NCI-H2196 (cell line): ENCODE results near the gene MPC2.
"Not testable (repeated sequence)": the region's sequence is repeated elsewhere in the genome, so short reads cannot be mapped to it uniquely, and the experiment has no call there.

ENCODE experiments used
- DNase-seq: peaks from one replicate; lab custom pipeline; 2025; ENCODE audit not compliant: unreplicated experiment; lab: John Stamatoyannopoulos, UW

MPC2 gene

DNA sequence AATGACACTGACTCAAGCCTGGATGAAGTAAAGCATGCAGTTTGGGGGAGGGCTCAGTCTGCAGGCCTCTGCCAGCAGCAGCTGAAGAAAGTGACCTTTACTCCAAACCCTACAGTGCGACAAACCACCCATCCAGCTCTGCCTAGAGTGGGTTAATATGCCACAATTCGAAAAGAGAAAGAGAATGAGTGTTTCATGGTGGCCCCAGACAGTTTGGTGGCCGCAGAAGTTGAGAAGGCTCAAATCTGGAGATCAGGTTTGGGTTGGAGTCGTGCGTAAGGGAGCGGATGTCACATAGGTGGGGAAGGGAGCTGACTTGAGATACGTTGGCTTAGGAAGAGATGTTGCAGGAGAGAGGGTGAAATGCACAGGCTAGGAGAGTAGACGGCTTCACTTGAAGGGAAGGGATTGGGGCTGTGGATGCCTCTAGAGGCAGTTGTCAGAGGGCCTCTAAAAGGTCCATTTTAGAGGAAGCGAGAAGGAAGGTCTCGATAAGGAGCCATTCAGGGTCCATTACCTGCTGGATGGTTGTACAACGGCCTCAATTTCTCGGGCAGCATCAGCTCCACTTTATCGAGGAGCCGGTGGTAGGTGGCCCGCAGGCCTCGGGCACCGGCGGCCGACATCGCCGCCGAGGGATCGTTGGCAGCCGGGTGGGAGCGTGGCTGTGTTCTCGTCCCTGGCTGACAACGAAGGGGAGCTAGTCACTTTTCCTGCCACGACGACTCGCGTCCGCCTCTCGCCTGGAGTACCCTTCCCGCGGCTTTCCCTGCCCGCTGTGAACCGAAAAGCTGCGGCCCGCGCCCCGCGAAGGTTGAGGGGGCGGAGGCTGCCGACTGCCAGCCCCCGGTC lies 1.4 kb downstream of the MPC2 start:
- peak; percentile 47 for DNase-seq

DNA sequence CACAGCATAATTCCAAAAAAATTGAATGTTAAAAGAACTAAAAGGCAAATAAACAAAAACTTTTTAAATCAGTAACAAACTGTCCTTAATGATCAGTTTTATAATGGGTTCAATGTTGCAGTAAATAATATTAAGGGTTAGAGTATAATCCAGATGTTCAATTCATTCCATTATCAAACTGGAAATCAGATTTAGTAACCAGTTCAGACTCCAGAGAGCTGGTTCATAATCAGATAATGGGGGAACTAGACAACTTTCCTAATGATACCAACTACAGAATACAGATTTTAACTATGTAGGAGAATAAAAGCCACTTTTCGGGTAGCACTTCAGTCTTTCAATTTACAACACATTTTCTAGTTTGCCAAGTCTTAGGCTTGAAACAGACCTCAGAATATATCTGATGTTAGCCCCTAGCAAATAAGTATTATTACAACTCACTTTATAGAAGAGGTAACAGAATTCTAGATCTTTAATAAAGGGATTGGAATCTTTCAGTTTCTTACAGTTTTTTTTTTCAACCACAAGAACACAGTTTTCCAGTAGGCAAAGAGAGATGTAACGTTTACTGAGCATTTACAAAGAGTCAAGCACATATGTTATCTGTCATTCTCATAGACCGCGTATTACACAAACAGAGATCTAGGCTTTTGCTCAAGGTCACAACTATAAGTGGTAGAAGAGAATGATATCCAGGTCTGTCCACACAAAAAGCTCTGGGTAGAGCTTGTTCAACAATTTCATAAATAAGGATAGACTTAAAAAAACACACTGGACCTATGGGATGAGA lies 2.3 kb downstream of the MPC2 start:
- DNase-seq, result no peak

DNA sequence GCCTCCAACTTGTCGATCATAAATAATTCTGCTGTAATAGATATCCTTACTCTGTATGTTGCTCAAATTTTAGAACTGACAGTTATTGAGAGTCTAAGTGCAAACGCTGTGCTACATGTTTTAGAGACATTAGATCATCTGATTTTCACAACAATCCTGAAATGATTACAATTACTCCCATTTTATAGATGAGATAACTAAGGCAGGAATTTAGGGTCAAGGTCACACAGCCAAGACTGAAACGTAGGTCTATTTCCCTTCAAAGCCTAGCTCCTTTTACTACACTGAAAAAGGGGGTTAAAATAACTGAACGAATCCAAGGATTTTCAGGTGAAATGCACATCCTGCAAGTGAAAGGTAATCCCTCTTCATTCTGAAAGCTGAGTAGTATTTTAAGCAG lies 3.1 kb downstream of the MPC2 start:
- DNase-seq, result no peak

DNA sequence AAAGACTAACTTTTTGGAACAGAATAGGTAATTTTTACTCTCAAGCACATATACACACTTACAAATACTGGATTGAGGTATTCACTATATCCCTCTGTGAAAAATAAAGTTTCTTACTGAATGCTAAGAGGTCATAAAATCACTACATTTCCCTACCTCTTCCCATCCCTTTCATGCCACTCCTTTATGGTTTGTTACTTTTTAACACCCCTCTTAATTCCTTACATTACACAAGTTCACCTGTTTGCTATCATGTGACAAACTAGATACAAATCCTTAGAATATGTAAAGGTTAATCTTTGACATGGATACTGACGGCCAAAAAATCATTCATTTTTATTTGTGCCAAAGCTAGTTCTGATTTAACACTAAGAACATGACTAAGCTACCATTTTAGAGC lies 7.1 kb downstream of the MPC2 start:
- no peak for DNase-seq

DNA sequence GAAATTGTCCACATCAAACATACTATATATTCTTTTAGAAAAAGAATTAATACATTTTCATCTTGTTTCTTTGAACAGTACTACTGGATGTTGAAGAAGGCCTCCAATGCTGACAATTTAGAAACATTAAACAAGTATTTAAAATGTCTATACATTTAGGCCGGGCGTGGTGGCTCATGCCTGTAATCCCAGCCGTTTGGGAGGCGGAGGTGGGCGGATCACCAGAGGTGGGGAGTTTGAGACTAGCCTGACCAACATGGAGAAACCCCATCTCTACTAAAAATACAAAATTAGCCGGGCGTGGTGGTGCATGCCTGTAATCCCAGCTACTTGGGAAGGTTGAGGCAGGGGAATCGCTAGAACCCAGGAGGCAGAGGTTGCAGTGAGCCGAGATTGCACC lies 8.0 kb downstream of the MPC2 start:
- not testable (repeated sequence) for DNase-seq

DNA sequence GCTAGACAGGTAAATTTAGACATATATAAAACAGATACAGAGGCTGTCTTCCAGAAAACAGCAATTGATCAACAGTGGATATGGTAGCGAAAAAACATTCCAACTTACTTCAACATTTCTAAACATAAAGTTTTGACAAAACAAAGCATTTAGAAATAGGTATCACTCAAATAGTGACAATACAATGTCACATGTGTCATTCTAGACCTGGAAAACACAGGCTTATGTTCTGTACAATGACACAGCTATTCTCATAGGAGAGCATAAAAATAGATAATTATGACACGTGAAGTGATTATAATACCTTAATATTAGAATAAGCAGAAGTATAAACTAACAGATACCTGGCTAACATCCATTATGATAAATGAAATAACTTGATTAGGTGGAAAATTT lies 8.4 kb downstream of the MPC2 start:
- DNase-seq, result no peak

DNA sequence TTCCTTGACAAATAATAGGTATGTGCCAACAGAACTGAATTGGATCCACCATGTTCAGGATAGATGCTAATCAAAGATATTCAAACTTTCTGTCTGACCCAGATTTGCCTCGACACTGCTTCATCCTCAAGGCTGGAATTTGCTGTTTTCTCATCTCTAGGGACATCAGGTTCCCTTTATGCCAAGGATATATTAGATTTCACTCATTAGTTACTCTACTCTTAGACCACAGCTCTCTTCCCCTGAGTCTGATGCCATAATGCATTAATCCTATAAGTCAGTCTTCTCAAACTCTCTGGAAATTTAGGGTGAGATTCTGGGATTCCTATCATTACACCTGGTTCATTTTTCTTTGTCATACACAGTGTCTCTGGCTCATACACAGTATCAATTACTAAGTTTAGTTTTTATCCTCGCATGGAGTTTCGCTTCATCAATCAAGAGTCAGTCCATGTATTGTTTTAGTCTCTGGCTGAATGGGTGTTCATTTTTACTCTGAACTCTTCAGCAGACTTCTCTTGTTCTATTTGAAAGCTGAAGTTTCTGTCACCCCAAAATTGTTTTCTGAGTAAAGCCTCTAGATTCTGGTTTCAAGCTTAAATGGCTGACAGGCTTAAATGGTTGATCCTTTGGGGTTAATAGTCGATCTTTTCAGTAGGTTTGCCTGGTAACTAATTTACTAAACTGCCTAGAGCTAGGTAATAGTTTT lies 9.7 kb downstream of the MPC2 start:
- no peak for DNase-seq

DNA sequence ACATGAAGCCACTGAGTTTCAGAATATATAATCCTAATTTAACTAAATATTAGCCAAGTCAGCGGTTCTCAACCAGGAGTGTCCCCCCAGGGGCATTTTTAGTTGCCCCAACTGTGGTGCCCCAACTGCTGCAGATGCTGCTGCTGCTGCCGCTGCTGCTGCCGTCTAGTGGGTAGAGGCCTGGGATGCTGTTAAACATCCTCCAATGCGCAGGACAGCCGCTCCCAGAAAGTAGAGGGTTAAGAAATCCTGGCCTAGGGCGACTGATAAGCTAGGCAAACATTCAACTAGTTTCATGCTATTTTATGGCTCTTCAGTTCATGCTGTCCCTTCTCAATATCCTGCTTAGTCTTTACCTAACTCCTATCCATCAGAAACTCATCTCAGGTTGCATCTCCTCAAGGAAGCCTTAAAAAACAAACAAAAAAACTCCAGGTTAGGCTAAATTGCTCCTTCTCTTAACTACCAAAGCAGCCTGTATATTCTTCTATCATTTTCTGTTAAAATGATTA lies 10.3 kb downstream of the MPC2 start:
- DNase-seq, result no peak

DNA sequence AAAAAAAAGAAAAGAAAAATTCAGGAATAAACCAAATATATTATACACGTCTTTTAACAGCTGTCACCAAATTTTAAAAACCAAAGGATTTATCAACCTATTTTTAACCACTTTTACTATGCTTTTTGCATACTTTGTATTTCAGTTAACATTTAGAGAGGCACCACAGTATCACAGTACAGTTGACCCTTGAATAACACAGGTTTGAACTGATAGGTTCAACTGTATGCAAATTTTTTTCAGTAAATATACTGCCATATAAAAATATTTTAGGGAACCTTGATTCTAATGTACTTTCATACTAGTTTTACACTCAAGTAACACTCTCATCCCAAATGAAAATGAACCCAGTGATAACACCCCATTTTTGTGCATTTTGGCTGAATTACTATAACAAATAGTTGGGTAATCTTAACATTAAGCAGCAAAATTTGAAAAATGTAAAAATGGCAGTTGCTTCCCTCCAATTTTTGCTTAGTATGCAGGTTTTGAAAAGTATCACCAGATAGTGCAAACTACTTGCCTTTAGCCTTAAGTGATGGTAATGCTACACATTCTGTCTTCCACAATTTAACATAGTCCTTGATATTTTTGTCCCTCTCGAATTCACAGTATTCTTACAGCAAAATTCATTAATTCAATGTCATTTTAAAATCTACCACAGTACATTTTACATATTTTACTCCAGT lies 12.2 kb downstream of the MPC2 start:
- DNase-seq, result no peak

DNA sequence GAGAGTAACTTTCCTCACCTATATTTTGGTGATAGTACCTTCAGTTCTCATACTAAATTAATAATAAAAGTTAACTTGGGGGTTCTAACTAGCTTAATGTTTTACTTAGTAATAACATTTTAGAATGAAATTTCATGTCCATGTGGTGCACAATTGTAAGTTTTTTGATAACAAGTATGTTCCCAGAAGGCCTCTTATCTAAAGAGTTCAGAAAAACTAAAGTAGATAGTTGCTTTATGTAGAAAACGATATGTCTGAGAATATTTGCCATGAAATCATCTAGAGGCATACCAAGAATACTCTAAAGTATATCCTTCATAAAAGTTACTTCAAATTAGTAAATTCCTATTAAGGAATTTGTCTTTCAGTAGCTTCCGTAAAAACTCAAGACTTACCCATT lies 12.8 kb downstream of the MPC2 start:
- DNase-seq, result no peak

DNA sequence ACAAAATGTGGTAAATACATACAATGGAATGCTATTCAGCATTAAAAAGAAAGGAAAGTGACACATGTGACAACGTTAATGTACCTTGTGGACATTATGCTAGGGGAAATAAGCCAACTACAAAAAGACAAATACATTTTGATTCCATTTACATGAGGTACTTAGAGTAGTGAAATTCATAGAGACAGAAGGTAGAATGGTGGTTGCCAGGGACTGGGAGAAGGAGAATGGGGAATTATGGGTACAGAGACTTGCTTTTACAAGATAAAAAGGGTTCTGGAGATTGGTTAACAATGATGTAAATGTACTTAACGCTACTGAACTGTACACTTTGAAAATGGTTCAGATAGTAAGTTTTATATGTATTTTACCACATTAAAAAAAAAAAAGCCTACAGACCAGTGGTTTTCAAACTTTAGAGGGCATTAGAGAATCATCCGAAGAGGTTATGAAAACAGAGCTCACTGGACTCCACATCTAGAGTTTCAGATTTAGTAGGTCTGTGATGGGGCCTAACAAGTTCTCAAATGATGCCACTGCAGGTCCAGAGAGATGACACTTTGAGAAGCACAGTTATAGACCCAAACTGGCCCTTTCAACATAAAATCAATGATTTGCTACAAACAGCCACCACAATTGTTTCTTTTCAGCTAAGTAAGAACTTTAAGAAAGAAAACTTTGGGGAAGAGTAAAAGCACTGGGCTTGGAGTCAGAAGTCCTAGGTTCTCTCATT lies 13.4 kb downstream of the MPC2 start:
- DNase-seq, result no peak

DNA sequence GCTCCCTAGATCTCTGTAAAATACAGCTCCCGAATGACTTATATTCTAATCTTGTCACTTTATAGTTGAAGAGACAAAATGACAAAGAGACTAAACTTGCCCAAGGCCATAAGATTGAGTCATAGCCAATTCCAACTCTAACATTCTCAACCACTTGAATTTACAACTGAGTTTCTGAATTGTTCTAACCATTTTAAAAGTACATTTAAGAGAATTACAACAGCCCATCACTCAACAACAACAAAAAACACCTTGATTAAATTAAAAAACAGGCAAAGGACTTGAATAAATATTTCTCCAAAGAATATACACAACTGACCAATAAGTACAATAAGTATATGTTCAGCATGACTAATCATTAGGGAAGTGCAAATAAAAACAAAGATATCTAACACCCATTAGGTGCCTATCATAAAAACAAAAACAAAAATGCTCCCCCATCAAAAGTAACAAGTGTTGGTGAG lies 14.2 kb downstream of the MPC2 start:
- DNase-seq, result no peak

DNA sequence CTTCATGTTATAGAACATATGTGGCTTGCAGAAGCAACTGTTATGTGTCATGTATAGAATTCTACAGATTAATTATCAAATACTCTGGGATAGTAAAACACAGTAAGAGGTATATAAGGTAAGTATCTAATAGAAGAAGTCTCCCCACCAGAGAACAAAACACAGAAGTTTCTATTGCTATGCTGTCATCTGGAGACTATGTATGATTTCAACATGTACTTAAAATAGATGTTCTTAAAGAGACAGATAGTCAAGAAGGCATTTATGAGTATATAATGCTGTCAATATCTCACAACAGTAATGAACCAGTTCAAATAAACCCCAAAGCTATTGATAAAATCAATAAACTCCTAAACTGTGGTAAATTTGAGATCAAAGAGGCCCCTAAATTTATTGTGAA lies 14.8 kb downstream of the MPC2 start:
- DNase-seq, result no peak

DNA sequence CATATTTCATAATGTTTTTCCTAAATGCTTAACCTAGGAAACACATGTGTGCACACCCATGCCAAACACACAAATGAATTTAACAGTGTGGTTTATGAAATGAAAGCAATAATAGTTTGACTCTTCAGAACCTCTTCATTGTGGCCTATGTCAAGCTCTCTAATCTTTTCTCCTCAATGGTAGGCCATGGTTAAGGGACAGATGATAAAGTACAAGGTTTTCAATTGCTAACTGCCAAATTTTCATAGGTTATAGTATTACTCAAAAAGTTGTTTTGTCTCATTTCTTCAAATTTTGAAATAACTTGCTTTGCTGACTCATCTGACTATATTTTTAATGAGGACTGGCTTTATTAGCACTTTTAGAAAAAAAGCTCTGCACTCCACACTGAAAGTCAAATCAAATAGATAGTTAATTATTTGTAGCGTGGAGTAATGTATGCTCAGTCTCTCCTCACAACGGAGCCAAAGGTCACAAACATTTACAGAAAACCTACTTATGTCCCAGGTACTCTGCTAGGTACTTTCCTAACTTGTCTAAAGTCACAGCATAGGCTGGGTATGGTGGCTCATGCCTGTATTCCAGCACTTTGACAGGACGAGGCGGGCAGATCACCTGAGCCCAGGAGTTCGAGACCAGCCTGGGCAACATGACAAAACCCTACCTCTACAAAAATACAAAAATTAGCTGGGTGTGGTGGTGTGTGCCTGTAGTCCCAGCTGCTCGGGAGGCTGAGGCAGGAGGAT lies 19.9 kb downstream of the MPC2 start:
- no peak for DNase-seq

DNA sequence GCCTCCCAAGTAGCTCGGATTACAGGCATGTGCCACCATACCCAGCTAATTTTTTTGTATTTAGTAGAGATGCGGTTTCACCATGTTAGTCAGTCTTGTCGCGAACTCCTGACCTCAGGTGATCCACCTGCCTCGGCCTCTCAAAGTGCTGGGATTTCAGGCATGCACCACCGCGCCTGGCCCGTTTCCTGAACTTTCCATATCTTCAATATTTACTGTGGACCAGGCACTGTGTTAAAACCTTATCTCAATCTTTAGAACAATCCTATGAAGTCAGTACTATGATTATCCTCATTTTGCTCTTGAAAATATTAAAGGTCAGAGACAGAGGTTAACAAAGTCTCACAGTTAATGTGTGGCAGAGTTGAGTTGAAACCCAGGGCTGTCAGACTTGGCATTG lies 21.3 kb downstream of the MPC2 start:
- DNase-seq, result no peak

DNA sequence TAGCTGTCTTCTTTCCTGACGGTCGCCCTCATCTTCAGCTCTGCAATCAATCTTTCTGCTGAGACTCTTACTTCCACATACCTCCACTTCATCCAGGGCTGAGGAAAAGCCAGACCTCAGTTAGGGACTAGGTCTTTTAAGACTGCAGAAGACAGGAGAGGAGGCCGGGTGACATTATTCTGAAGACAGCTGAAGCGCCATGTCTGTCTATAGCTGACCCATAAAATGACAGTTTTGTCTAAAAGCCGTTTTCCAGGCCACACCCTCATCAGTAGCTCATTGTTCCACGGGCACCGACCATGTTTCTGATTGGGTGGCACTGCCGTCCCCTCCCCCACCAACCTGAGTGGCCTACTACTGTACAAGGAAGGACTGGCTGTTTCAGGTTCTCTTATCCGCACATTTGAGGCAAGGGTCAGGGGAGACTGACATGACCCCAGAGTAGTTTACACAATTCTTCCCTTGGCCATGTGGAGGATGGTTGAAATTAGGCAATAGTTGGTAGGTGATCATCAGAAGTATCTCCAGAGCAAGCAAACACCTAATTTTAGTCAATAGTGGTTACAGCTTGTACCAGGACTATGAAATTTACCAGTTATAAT lies 22.9 kb downstream of the MPC2 start, which contains the start of gene ADCY10:
TSS of gene ADCY10 (minus strand) at position 240 of the 602 bp plus-strand sequence. CDS start 8,994 bp downstream, outside the sequence.
- no peak for DNase-seq

DNA sequence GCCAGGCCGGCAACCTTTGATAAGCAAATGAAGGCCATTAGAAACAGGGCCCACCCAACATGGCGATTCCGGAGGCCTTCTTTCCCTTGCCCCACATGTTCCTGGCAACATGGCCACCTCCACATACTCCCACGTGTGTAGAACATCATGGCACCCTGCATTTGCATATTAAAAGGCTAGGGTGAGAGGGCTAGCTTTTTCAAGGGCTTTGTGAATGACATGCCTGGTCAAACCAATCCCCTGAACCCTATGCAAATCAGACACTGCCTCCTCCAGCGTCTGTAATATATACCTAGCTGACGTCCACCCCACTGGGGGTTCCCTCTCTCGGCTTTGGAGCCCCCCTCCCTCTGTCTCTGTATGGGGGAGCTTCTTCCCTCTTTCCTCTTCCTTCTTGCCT lies 24.6 kb downstream of the MPC2 start:
- no peak for DNase-seq

DNA sequence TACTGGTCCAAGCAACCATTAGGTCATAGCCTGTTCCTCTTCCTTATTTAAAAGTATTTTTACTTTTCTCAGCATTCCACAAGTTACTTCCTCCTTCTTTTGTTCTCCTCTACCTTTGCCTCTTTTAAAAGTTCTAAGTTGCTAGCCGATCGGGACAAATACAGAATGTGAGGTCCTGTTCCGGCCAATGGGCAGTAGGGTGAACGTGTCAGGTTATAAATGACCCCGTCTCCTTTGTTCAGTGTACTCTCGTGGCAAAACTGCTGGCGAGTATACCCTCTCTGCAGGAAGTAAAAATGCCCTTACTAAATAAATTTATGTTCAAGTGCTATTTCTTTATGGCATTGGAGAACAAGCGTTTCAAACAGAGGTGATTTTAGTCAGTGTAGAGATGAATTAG lies 25.5 kb downstream of the MPC2 start:
- DNase-seq, result no peak

DNA sequence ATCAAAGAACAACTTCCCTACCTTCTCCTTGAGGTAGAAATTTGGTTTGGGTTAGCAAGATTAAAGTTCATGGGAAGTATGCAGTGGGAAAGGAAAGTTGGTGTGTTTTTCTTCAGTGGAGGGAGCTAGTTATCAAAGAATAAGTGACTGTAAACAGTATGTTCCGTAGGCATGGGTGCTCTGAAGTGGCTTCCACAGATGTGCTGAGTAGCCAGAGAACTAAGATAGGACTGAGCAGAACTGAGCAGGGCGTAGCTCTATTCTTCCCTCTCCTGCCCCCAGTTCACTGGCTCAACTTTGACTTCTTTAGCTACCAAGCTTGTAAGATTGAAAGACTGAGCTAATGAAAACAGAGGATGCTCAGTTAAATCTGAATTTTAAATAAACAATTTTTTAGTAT lies 26.3 kb downstream of the MPC2 start:
- no peak for DNase-seq
